H9 (cell line): Measurements from ENCODE around the gene RCOR2. TPM values are rescaled to one million over a fixed set of nuclear protein-coding genes. Genes with fewer than 3 reads are reported as not detected.

Experiments used
- DNase-seq: peaks from one replicate; pipeline ENCODE4 v3.0.0-alpha.2; 2017
- H2AFZ ChIP-seq: one replicate; pipeline ENCODE4 v1.6.1; 2013; ENCODE audit warnings: mild to moderate bottlenecking, low read length, control low read depth, moderate library complexity
- H2AK5ac ChIP-seq: 2 replicates; pipeline ENCODE4 v1.6.1; 2013; ENCODE audit warnings: low read length, control low read depth, mixed read lengths; ENCODE audit not compliant: insufficient read length
- H2BK120ac ChIP-seq: one replicate; pipeline ENCODE4 v1.6.1; 2013; ENCODE audit warnings: low read depth, mild to moderate bottlenecking, low read length, control low read depth, inconsistent platforms; ENCODE audit not compliant: poor library complexity, severe bottlenecking
- H2BK12ac ChIP-seq: 2 replicates; pipeline ENCODE4 v1.6.1; 2013; ENCODE audit warnings: low read length, control low read depth, mixed read lengths, low read depth; ENCODE audit not compliant: insufficient read length
- H2BK15ac ChIP-seq: 2 replicates; pipeline ENCODE4 v1.6.1; 2013; ENCODE audit warnings: low read depth, low read length, control low read depth
- H2BK20ac ChIP-seq: one replicate; pipeline ENCODE4 v1.6.1; 2013; ENCODE audit warnings: low read depth, mild to moderate bottlenecking, low read length, control low read depth, inconsistent platforms; ENCODE audit not compliant: poor library complexity, severe bottlenecking
- H2BK5ac ChIP-seq: 2 replicates; pipeline ENCODE4 v1.6.1; 2013; ENCODE audit warnings: low read length, control low read depth, mixed read lengths; ENCODE audit not compliant: insufficient read length
- H3K14ac ChIP-seq: 2 replicates; pipeline ENCODE4 v1.6.1; 2013; ENCODE audit warnings: low read length, control low read depth; ENCODE audit not compliant: insufficient read depth
- H3K18ac ChIP-seq: 2 replicates; pipeline ENCODE4 v1.6.1; 2013; ENCODE audit warnings: low read depth, mild to moderate bottlenecking, mixed read lengths, low read length, control low read depth; ENCODE audit not compliant: insufficient read length
- H3K23ac ChIP-seq: 2 replicates; pipeline ENCODE4 v1.6.1; 2013; ENCODE audit warnings: low read length, control low read depth, mixed read lengths, low read depth; ENCODE audit not compliant: insufficient read length
- H3K23me2 ChIP-seq: 2 replicates; pipeline ENCODE4 v1.6.1; 2013; ENCODE audit warnings: low read depth, mild to moderate bottlenecking, mixed read lengths, low read length, control low read depth; ENCODE audit not compliant: insufficient read length, poor library complexity, severe bottlenecking
- H3K27ac ChIP-seq: 2 replicates; pipeline ENCODE4 v1.5.1; 2013; ENCODE audit warnings: low read length, control low read depth, mixed read lengths, low read depth; ENCODE audit not compliant: insufficient read length
- H3K27me3 ChIP-seq: 2 replicates; pipeline ENCODE4 v1.6.1; 2013; ENCODE audit warnings: low read length, control low read depth, inconsistent platforms; ENCODE audit not compliant: insufficient read depth
- H3K4ac ChIP-seq: 2 replicates; pipeline ENCODE4 v1.6.1; 2013; ENCODE audit warnings: low read depth, mild to moderate bottlenecking, control low read depth, inconsistent platforms, low read length, moderate library complexity
- H3K4me1 ChIP-seq: 2 replicates; pipeline ENCODE4 v1.6.1; 2013; ENCODE audit warnings: low read length, control low read depth, inconsistent platforms; ENCODE audit not compliant: insufficient read depth
- H3K4me2 ChIP-seq: 2 replicates; pipeline ENCODE4 v1.6.1; 2013; ENCODE audit warnings: low read length, control low read depth, mixed read lengths; ENCODE audit not compliant: insufficient read length, insufficient read depth
- H3K56ac ChIP-seq: 2 replicates; pipeline ENCODE4 v1.6.1; 2013; ENCODE audit warnings: low read depth, mild to moderate bottlenecking, mixed read lengths, low read length, control low read depth; ENCODE audit not compliant: insufficient read length
- H3K79me1 ChIP-seq: 2 replicates; pipeline ENCODE4 v1.6.1; 2013; ENCODE audit warnings: low read depth, mild to moderate bottlenecking, moderate library complexity, low read length, control low read depth, inconsistent platforms; ENCODE audit not compliant: insufficient read depth, poor library complexity, severe bottlenecking
- H3K79me2 ChIP-seq: 2 replicates; pipeline ENCODE4 v1.6.1; 2013; ENCODE audit warnings: low read length, control low read depth, inconsistent platforms; ENCODE audit not compliant: insufficient read depth
- H3K9ac ChIP-seq: 2 replicates; pipeline ENCODE4 v1.6.1; 2013; ENCODE audit warnings: low read length, control low read depth, mixed read lengths; ENCODE audit not compliant: insufficient read length; ENCODE audit errors: extremely low read depth
- H3K9me3 ChIP-seq: one replicate; pipeline ENCODE4 v1.6.1; 2013; ENCODE audit warnings: low read depth, low read length, inconsistent platforms; ENCODE audit not compliant: control insufficient read depth
- H3T11ph ChIP-seq: one replicate; pipeline ENCODE4 v1.6.1; 2013; ENCODE audit warnings: mild to moderate bottlenecking, low read length, control low read depth, inconsistent platforms
- H4K20me1 ChIP-seq: one replicate; pipeline ENCODE4 v1.6.1; 2013; ENCODE audit not compliant: control insufficient read depth, insufficient read length, insufficient read depth
- H4K5ac ChIP-seq: 2 replicates; pipeline ENCODE4 v1.6.1; 2013; ENCODE audit warnings: low read depth, mild to moderate bottlenecking, mixed read lengths, low read length, control low read depth; ENCODE audit not compliant: insufficient read length
- H4K8ac ChIP-seq: replicated peaks from 2 replicates; pipeline ENCODE4 v1.6.1; 2013; ENCODE audit warnings: low read length, control low read depth, mixed read lengths, low read depth; ENCODE audit not compliant: insufficient read length
- H4K91ac ChIP-seq: 2 replicates; pipeline ENCODE4 v1.6.1; 2013; ENCODE audit warnings: low read depth, mild to moderate bottlenecking, moderate library complexity, mixed read lengths, low read length, control low read depth; ENCODE audit not compliant: insufficient read length
- H3K27ac Mint-ChIP-seq, 3 experiments: 2 replicates in 2 of 3; 3 replicates in 1 of 3; pipeline ENCODE4 v1.8.0; 2020 to 2021; ENCODE audit warnings: mixed read lengths in 3 of 3, mild to moderate bottlenecking in 1 of 3, moderate library complexity in 1 of 3
- H3K27me3 Mint-ChIP-seq: 2 replicates; pipeline ENCODE4 v1.8.0; 2021; ENCODE audit warnings: low read depth, mild to moderate bottlenecking, moderate library complexity, mixed read lengths
- H3K36me3 Mint-ChIP-seq, 3 experiments: 2 replicates in 2 of 3; 3 replicates in 1 of 3; pipeline ENCODE4 v1.8.0; 2020 to 2021; ENCODE audit warnings: low read depth in 3 of 3, mixed read lengths in 3 of 3; ENCODE audit not compliant: insufficient read depth in 1 of 3
- H3K4me1 Mint-ChIP-seq, 2 experiments: 2 replicates each; pipeline ENCODE4 v1.8.0; 2020; ENCODE audit warnings: mixed read lengths in 2 of 2
- H3K4me3 Mint-ChIP-seq, 2 experiments: 2 replicates in 1 of 2; 3 replicates in 1 of 2; pipeline ENCODE4 v1.8.0; 2020 to 2021; ENCODE audit warnings: mild to moderate bottlenecking in 2 of 2, mixed read lengths in 2 of 2, moderate library complexity in 1 of 2
- H3K9me3 Mint-ChIP-seq, 2 experiments: 2 replicates in 1 of 2; 3 replicates in 1 of 2; pipeline ENCODE4 v1.8.0; 2020; ENCODE audit warnings: mild to moderate bottlenecking in 2 of 2, mixed read lengths in 2 of 2, moderate library complexity in 1 of 2
- CTCF ChIP-seq: fragments of 200-600 bp; sonication (generic); conservative IDR thresholded peaks from 3 replicates; pipeline ENCODE4 v1.8.0; 2021; ENCODE audit warnings: antibody characterized with exemption, mild to moderate bottlenecking
- WGBS: extraction: QIAGEN DNeasy Blood & Tissue Kit; methylation state at CpG from one replicate; pipeline ENCODE4 v1.1.7; 2013; ENCODE audit warnings: missing lambda C conversion rate, low lambda C conversion rate, mixed read lengths; ENCODE audit not compliant: insufficient read length; ENCODE audit errors: extremely low coverage; 5-methylcytosine and 5-hydroxymethylcytosine counted together
- total RNA-seq: library from RNA; stranded (reverse); gene quantifications from 2 replicates; pipeline ENCODE4 v1.2.1, GENCODE V29; 2021

Gene RCOR2
- total RNA-seq, 1 experiment from 2014 or later: 118 TPM

GRCh38 chr11:63896071-63896470, 20.9 kb downstream of the RCOR2 start:
- no CpG with 5 or more reads among the region's 4 CpGs for WGBS
- Histone ChIP-seq H4K8ac (no peak overlapping the region), H3K27me3 (no peaks in the 10 kb centered on the region), H3K27ac (no peak overlapping the region), H3K79me2 (no peaks in the 10 kb centered on the region; the same call in 1 of the 2 replicates), H2BK20ac (no peak overlapping the region), H3K79me1 (peaks cover 3% of the 10 kb centered on the region), H3K4ac (no peak overlapping the region), H2BK120ac (no peak overlapping the region), H2AFZ (no peak overlapping the region), H3K18ac (no peak overlapping the region), H4K20me1 (no peaks in the 10 kb centered on the region), H3K23ac (no peak overlapping the region), H3K4me2 (no peak overlapping the region), H2BK15ac (no peak overlapping the region), H4K5ac (no peak overlapping the region), H3K9me3 (no peaks in the 10 kb centered on the region), H2BK12ac (no peak overlapping the region), H3K4me1 (no peaks in the 10 kb centered on the region), H3K9ac (no peak overlapping the region), H3K14ac (no peak overlapping the region), H3T11ph (no peak overlapping the region), H2BK5ac (no peak overlapping the region), H3K23me2 (no peaks in the 10 kb centered on the region), H4K91ac (no peak overlapping the region), H3K56ac (no peak overlapping the region), H2AK5ac (no peak overlapping the region)
- no peak overlapping the region for H3K4me3 Mint-ChIP-seq
- no peak for DNase-seq
- H3K36me3 Mint-ChIP-seq: peaks cover 21 to 64% (median 60%) of the 10 kb centered on the region in 3 experiments; a peak in 6 of 7 replicates
- H3K27ac Mint-ChIP-seq: no peak overlapping the region
- H3K9me3 Mint-ChIP-seq: no peaks in the 10 kb centered on the region
- H3K4me1 Mint-ChIP-seq: peaks cover 4 to 9% of the 10 kb centered on the region in 2 experiments; a peak in 3 of 4 replicates
- H3K27me3 Mint-ChIP-seq: no peaks in the 10 kb centered on the region
- no peak for TF ChIP-seq CTCF
